AG10803 (cell line): ENCODE data around the gene KCNV2.
A peak's percentile ranks its signal among the peaks of the same experiment; 100 is the strongest.

Experiments used
- DNase-seq: peaks from one replicate; pipeline ENCODE4 v3.0.0; 2010; ENCODE audit warnings: low read depth
- H3K4me3 ChIP-seq: 2 replicates; pipeline ENCODE4 v1.5.1; 2011; ENCODE audit warnings: mild to moderate bottlenecking, low read length, control low read depth
- TF ChIP-seq, protein P1 (sequence below): conservative IDR thresholded peaks from 2 replicates; pipeline ENCODE4 v1.5.1; 2011; ENCODE audit warnings: mild to moderate bottlenecking, low read length, control low read depth, inconsistent platforms

The KCNV2 gene

DNA sequence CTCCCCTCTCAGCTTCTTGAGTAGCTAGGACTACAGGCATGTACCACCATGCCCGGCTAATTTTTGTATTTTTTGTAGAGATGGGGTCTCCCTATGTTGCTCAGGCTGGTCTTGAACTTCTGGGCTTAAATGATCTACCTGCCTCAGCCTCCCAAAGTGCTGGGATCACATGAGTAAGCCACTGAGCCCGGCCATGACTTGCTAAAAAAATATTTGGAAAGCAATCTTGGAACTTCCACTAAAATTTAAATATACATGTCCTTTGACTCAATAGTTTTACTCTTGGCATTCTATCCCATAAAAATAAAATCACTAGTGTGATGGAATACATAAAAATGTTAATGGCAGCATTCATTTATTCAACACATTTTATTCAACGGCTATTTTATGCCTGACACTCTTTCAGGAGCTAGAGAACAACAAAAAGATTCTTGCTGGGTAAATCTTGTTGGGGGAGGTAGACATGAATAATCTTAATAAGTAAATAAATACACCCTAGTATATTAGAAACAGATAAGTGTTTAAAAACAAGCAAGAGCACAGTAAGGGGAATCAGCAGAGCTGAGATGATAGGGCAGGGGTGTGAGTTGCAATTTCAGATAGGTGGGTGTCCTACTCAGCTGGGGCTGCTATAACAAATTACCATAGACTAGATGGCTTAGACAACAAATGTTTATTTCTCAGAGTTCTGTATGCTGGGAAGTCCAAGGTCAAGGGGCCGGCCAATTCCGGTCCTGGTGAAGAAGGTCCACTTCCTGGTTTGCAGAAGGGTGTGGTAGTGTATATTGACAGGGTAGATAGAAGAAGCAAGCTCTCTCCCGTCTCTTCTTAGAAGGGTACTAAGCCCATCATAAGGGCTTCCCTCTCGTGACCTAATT lies 50.7 kb downstream of the KCNV2 start:
- H3K4me3 ChIP-seq: no peak overlapping the region
- DNase-seq: no peak
- TF ChIP-seq, protein P1, sequence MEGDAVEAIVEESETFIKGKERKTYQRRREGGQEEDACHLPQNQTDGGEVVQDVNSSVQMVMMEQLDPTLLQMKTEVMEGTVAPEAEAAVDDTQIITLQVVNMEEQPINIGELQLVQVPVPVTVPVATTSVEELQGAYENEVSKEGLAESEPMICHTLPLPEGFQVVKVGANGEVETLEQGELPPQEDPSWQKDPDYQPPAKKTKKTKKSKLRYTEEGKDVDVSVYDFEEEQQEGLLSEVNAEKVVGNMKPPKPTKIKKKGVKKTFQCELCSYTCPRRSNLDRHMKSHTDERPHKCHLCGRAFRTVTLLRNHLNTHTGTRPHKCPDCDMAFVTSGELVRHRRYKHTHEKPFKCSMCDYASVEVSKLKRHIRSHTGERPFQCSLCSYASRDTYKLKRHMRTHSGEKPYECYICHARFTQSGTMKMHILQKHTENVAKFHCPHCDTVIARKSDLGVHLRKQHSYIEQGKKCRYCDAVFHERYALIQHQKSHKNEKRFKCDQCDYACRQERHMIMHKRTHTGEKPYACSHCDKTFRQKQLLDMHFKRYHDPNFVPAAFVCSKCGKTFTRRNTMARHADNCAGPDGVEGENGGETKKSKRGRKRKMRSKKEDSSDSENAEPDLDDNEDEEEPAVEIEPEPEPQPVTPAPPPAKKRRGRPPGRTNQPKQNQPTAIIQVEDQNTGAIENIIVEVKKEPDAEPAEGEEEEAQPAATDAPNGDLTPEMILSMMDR: no peak

DNA sequence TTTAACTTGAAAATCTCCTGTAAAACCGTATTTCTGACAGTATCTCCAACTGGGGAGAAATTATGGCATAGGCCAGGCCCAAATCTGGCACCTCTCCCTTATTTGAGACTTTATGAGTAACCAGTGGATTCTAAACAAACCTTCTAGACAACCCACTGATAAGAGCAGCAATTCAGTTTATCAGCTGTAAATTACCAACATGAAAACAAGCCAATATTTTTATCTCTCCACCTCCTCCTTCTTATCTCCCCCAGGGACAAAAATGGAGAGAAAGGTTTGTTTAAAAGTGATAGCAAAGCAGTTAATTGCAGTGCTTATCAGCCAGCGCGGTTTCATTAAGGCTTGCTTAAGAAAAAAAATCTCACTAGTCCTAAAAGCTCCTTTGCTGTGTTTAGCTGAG lies 53.8 kb downstream of the KCNV2 start:
- no peak for DNase-seq
- TF ChIP-seq, protein P1: no peak
- H3K4me3 ChIP-seq: no peak overlapping the region

DNA sequence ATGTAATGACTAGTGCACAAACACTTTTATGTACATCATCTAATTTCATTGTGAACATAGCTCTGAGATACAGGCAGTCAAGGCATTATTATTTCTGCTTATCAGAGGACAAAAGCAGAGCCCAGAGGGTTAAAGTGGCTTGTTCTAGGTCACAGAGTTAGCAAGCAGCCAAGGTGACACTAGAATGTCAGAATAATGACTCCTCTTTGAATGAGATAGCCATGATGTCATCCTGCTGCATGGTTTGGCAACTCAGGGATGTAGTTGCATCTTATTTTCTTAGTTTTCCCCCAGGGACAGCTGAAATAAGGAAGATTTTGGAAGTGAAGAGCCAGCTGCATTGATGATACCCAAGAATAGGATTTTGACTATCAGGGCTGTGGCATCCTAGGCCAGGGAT lies 54.4 kb downstream of the KCNV2 start:
- TF ChIP-seq, protein P1: no peak
- DNase-seq: peak; percentile 44
- no peak overlapping the region for H3K4me3 ChIP-seq

DNA sequence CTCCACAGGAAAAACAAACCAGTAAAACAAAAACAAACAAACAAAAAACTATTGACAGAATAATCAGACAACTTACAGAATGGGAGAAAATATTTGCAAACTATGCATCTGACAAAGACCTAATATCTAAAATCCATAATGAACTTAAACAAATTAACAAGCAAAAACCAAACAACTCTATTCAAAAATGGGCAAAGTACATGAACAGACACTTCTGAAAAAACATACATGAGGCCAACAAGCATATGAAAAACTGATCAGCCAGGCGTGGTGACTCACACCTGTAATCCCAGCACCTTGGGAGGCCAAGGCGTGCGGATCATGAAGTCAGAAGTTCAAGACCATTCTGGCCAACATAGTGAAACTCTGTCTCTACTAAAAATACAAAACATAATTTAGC lies 60.1 kb downstream of the KCNV2 start:
- TF ChIP-seq, protein P1: no peak
- no peak for DNase-seq
- no peak overlapping the region for H3K4me3 ChIP-seq

DNA sequence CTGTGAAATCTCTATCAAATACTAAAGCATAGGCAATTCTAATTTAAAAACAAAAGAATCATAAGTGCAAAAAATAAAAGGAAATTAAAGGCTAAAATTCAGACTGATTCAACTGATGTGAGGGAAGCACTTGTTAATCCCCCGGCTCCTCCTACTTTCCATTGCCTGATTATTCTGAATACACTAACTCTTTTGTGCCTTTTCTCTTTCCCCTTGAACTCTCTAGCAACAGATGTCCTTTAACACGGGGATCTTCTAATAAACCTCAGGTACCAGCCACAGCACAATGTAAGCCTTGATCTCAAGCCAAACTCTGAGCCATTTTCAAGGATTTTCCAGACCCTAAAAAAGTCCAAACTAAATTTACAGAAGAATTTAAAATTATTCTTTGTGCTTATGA lies 61.5 kb downstream of the KCNV2 start:
- H3K4me3 ChIP-seq: no peak overlapping the region
- TF ChIP-seq, protein P1: no peak
- DNase-seq: no peak
